Spleen (tissue), 7 donors: Measurements from ENCODE around the gene KIAA0825.

Source experiments
- POLR2A ChIP-seq, 3 donors: fragments of 450-650 bp; IDR thresholded peaks; one replicate each; pipeline ENCODE4 v1.5.1; 2017; ENCODE audit warnings: antibody characterized with exemption in 3 of 3, mild to moderate bottlenecking in 1 of 3
- TF ChIP-seq, protein P1 (sequence below), 11 experiments: fragments of 200-600 bp in 7 of 11; fragments of 450-650 bp in 4 of 11; sonication (generic) in 4 of 11; IDR thresholded peaks in 8 of 11; conservative IDR thresholded peaks in 3 of 11; 1 replicate in 7 of 11; 2 replicates in 4 of 11; pipeline versions ENCODE4 v1.4.0 to v1.8.0; 2016 to 2021; ENCODE audit warnings: antibody characterized with exemption in 11 of 11, inconsistent platforms in 4 of 11, mild to moderate bottlenecking in 1 of 11
- donor health status: DM: no; HTN: no; CAD: no; lungs with moderate emphysema.
- donor health status: DM: no; HTN: no; CAD: no.
- donor health status: DM: no; HTN: no; CAD: no.

DNA sequence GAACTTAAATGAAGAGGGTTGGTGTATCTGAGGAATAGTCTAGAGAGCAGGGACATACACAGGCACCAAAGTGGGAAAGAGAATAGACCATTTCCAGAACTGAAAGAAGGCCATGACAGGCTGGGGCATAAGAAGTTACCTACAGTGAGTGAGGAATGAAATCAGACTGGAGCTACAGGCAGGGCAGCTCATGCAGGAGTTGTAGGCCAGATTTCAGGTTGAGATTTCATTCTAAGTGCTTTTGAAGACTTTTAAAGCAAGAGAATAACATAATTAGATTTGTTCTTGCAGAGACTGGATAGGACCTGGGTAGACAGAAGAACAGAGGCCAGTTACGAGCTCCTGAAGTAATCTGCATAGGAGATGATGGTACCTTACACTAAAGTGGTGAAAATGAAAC is 280.8 kb downstream of the KIAA0825 start:
- TF ChIP-seq, protein P1, sequence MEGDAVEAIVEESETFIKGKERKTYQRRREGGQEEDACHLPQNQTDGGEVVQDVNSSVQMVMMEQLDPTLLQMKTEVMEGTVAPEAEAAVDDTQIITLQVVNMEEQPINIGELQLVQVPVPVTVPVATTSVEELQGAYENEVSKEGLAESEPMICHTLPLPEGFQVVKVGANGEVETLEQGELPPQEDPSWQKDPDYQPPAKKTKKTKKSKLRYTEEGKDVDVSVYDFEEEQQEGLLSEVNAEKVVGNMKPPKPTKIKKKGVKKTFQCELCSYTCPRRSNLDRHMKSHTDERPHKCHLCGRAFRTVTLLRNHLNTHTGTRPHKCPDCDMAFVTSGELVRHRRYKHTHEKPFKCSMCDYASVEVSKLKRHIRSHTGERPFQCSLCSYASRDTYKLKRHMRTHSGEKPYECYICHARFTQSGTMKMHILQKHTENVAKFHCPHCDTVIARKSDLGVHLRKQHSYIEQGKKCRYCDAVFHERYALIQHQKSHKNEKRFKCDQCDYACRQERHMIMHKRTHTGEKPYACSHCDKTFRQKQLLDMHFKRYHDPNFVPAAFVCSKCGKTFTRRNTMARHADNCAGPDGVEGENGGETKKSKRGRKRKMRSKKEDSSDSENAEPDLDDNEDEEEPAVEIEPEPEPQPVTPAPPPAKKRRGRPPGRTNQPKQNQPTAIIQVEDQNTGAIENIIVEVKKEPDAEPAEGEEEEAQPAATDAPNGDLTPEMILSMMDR (IDR thresholded peaks at IDR 0.05 in 8 of 11, conservative IDR thresholded peaks at IDR 0.05 in 3 of 11): no peak
- TF ChIP-seq POLR2A (IDR thresholded peaks at IDR 0.05): no peak
